Measurements from ENCODE around the gene ERBB3.

ERBB3 gene

DNA sequence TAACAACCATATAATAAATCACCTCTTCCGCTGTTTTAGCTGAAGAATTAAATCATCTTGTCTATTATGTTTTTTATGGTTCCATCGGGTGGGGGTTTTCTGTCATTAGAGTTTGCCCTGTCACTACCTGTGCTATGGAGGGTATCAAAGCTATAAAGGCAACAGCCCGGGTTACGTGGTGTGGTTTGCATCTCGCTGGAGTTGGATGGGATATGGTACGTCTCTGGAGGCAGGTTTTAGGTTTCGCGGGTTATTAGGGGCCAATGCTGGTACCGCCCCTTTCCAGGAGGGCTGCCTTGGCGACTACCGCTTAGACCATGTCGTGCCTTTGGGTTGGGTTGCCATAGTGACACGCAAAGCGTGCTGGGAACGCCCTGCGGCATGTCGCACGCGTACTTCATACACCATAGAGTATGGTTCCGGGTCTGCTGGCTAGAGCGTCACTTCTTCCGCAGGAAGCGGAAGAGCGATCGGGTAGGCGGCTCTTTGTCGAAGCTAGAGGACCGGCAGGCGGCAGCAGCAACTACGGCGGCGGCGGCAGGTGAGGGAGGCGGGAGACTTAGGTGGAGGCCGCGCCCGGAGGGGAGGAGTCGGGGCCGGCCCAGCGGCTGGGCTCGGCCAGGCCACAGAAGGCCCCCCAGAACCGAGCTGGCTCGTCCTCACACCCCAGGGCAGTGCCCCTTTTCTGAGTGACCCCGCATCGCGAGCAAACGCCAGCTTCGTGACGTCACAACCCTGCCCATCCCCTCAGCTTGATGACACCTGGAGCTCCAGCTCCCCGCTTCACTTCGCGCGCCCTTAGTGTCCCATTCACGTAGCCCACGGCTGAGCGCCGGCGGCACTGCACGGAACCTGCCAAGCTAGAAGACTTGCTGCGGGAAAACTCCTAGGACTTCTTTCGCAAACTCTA lies 38.1 kb downstream of the ERBB3 start, which contains the start of gene ZC3H10:
Gene ZC3H10, plus strand, starts transcription at position 489 of the 910 bp plus-strand sequence. CDS start 2,297 bp downstream, outside the sequence.
- ChIA-PET POLR2A (interaction anchor here (0.6 to 5.9 kb wide), 43 partner anchors 8 to 1856 kb away, joined by 3 to 122 read pairs (median 3); partner anchors contain the start of genes ANKRD52, CNPY2, COQ10A and ERBB3), CTCF (interaction anchor here (0.6 to 3.2 kb wide), 11 partner anchors 10 to 190 kb away, joined by 3 to 32 read pairs (median 5); partner anchors contain the start of genes ESYT1, PYM1, RNF41 and SMARCC2)
- TF ChIP-seq TARDBP (IDR thresholded peaks at IDR 0.05) = no peak
- TF ChIP-seq FOXM1 (IDR thresholded peaks at IDR 0.05; ENCODE audit: borderline replicate concordance) = no peak
- TF ChIP-seq PKNOX1 (IDR thresholded peaks at IDR 0.05) = peak; percentile 53
- TF ChIP-seq ARNT (IDR thresholded peaks at IDR 0.05) = peak; percentile 92
- 0 out of 2 replicates have a peak, but pooled peaks have one; percentile 7 for TF ChIP-seq CTBP1 (IDR thresholded peaks at IDR 0.05; ENCODE audit: borderline replicate concordance)
- 0 out of 2 replicates have a peak, but pooled peaks have one; percentile 45 for TF ChIP-seq NFRKB (IDR thresholded peaks at IDR 0.05)
- peak; percentile 78 for TF ChIP-seq L3MBTL2 (conservative IDR thresholded peaks at IDR 0.05)
- TF ChIP-seq HDGF (IDR thresholded peaks at IDR 0.05; ENCODE audit: borderline replicate concordance) = no peak
- TF ChIP-seq ZNF384 (IDR thresholded peaks at IDR 0.05) = no peak
- TF ChIP-seq LEF1 (IDR thresholded peaks at IDR 0.05; ENCODE audit: borderline replicate concordance) = peak; percentile 21; the same call in 1 of the 2 replicates
- TF ChIP-seq SUZ12 (IDR thresholded peaks at IDR 0.05) = no peak
- TF ChIP-seq FOXK2 (IDR thresholded peaks at IDR 0.05) = peak; percentile 69; the same call in 1 of the 2 replicates
- no peak for TF ChIP-seq FOXA1 (IDR thresholded peaks at IDR 0.05)
- no peak for TF ChIP-seq SP1 (IDR thresholded peaks at IDR 0.05)
- TF ChIP-seq ELF4 (IDR thresholded peaks at IDR 0.05) = peak; percentile 94
- TF ChIP-seq BHLHE40 (IDR thresholded peaks at IDR 0.05; ENCODE audit: borderline replicate concordance) = no peak
- peak; percentile 92 for DNase-seq (ENCODE audit: extremely low spot score)

GRCh38 chr12:56118688-56119357 lies 38.9 kb downstream of the ERBB3 start:
- CTCF ChIA-PET = interaction anchor here (0.6 to 3.2 kb wide), 11 partner anchors 9 to 191 kb away, joined by 3 to 32 read pairs (median 5); partner anchors contain the start of genes ESYT1, PYM1, RNF41 and SMARCC2
- POLR2A ChIA-PET = interaction anchor here (0.6 to 5.9 kb wide), 31 partner anchors 8 to 619 kb away, joined by 3 to 122 read pairs (median 4); partner anchors contain the start of genes ANKRD52, COQ10A, ERBB3 and ESYT1
- no peak for DNase-seq (ENCODE audit: extremely low spot score)
- TF ChIP-seq PKNOX1 (IDR thresholded peaks at IDR 0.05) (no peak), LEF1 (IDR thresholded peaks at IDR 0.05; ENCODE audit: borderline replicate concordance) (no peak), ARNT (IDR thresholded peaks at IDR 0.05) (no peak), FOXM1 (IDR thresholded peaks at IDR 0.05; ENCODE audit: borderline replicate concordance) (no peak), FOXK2 (IDR thresholded peaks at IDR 0.05) (no peak), ZNF384 (IDR thresholded peaks at IDR 0.05) (no peak), SUZ12 (IDR thresholded peaks at IDR 0.05) (no peak), SP1 (IDR thresholded peaks at IDR 0.05) (no peak), FOXA1 (IDR thresholded peaks at IDR 0.05) (no peak), L3MBTL2 (conservative IDR thresholded peaks at IDR 0.05) (no peak), CTBP1 (IDR thresholded peaks at IDR 0.05; ENCODE audit: borderline replicate concordance) (no peak), ELF4 (IDR thresholded peaks at IDR 0.05) (no peak)

GRCh38 chr12:56119361-56119796 lies 39.4 kb downstream of the ERBB3 start:
- DNase-seq (ENCODE audit: extremely low spot score) = peak; percentile 71
- POLR2A ChIA-PET = interaction anchor here (0.7 to 5.9 kb wide), 9 partner anchors 10 to 180 kb away, joined by 3 to 122 read pairs (median 37); partner anchors contain the start of genes ESYT1, MYL6, MYL6B and PA2G4
- TF ChIP-seq L3MBTL2 (conservative IDR thresholded peaks at IDR 0.05) = peak; percentile 55
- no peak for TF ChIP-seq FOXM1 (IDR thresholded peaks at IDR 0.05; ENCODE audit: borderline replicate concordance)
- CTCF ChIA-PET = interaction anchor here (0.6 to 3.2 kb wide), 7 partner anchors 9 to 117 kb away, joined by 3 to 32 read pairs (median 5); partner anchors contain the start of genes ESYT1, RNF41 and SMARCC2

DNA sequence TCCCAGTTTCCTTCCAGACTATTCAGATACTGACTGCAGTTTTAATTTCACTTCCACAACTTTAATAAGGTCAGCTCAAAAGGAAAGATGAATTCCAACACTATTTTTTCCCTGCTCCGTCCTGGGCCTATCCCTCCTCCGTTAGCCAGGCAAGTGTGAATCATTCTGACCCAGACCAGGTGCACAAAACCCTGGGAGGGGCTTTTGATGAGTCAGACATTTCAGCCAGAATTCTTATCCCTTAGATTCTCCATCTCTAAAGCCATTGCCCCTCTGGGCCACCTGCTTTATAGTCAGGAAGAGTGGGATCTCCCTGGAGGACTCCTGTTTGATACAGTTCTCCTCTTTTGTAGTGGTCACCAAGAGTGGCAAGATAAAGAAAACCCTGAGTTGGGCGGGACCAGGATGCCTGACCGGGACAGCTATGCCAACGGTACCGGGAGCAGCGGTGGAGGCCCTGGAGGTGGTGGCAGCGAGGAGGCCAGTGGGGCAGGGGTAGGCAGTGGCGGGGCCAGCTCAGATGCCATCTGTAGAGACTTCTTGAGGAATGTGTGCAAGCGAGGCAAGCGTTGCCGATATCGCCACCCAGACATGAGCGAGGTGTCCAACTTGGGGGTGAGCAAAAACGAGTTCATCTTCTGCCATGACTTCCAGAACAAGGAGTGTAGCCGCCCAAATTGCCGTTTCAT lies 40.3 kb downstream of the ERBB3 start:
- ChIA-PET CTCF (interaction anchor here (0.6 to 3.2 kb wide), 6 partner anchors 8 to 116 kb away, joined by 3 to 32 read pairs (median 4); partner anchors contain the start of genes ESYT1, RNF41 and SMARCC2), POLR2A (interaction anchor here (1.5 to 5.9 kb wide), 7 partner anchors 9 to 102 kb away, joined by 3 to 122 read pairs (median 47); partner anchors contain the start of genes ESYT1, MYL6, PA2G4 and RNF41)
- DNase-seq (ENCODE audit: extremely low spot score) = no peak
- TF ChIP-seq TARDBP (IDR thresholded peaks at IDR 0.05) = no peak
- no peak for TF ChIP-seq FOXK2 (IDR thresholded peaks at IDR 0.05)
- no peak for TF ChIP-seq NFRKB (IDR thresholded peaks at IDR 0.05)
- TF ChIP-seq L3MBTL2 (conservative IDR thresholded peaks at IDR 0.05) = no peak
- TF ChIP-seq ELF4 (IDR thresholded peaks at IDR 0.05) = no peak
- TF ChIP-seq ARNT (IDR thresholded peaks at IDR 0.05) = no peak
- no peak for TF ChIP-seq LEF1 (IDR thresholded peaks at IDR 0.05; ENCODE audit: borderline replicate concordance)
- no peak for TF ChIP-seq HDGF (IDR thresholded peaks at IDR 0.05; ENCODE audit: borderline replicate concordance)
- TF ChIP-seq SP1 (IDR thresholded peaks at IDR 0.05) = no peak

GRCh38 chr12:56121204-56121870 lies 41.4 kb downstream of the ERBB3 start:
- no peak for DNase-seq (ENCODE audit: extremely low spot score)
- POLR2A ChIA-PET = interaction anchor here (0.8 kb wide), 1 partner anchor 68 kb away, joined by 3 read pairs; the partner anchor contains the start of gene SMARCC2
- CTCF ChIA-PET = no interaction called here
- no peak for TF ChIP-seq CTBP1 (IDR thresholded peaks at IDR 0.05; ENCODE audit: borderline replicate concordance)
- no peak for TF ChIP-seq NFRKB (IDR thresholded peaks at IDR 0.05)
- TF ChIP-seq BHLHE40 (IDR thresholded peaks at IDR 0.05; ENCODE audit: borderline replicate concordance) = no peak
- no peak for TF ChIP-seq ZNF384 (IDR thresholded peaks at IDR 0.05)
- no peak for TF ChIP-seq LEF1 (IDR thresholded peaks at IDR 0.05; ENCODE audit: borderline replicate concordance)
- no peak for TF ChIP-seq ELF4 (IDR thresholded peaks at IDR 0.05)
- no peak for TF ChIP-seq FOXM1 (IDR thresholded peaks at IDR 0.05; ENCODE audit: borderline replicate concordance)
- no peak for TF ChIP-seq SUZ12 (IDR thresholded peaks at IDR 0.05)
- no peak for TF ChIP-seq TARDBP (IDR thresholded peaks at IDR 0.05)
- no peak for TF ChIP-seq FOXK2 (IDR thresholded peaks at IDR 0.05)
- no peak for TF ChIP-seq SP1 (IDR thresholded peaks at IDR 0.05)
- TF ChIP-seq FOXA1 (IDR thresholded peaks at IDR 0.05) = no peak
- TF ChIP-seq HDGF (IDR thresholded peaks at IDR 0.05; ENCODE audit: borderline replicate concordance) = no peak
- no peak for TF ChIP-seq ARNT (IDR thresholded peaks at IDR 0.05)
- TF ChIP-seq PKNOX1 (IDR thresholded peaks at IDR 0.05) = no peak
- no peak for TF ChIP-seq L3MBTL2 (conservative IDR thresholded peaks at IDR 0.05)

Measured in HEK293T (cell line).